Posterior cingulate gyrus (tissue), 11 donors: Measurements from ENCODE around the gene THBD.
"Not testable (repeated sequence)": the region's sequence is repeated elsewhere in the genome, so short reads cannot be mapped to it uniquely, and the experiment has no call there.

Source experiments
- DNase-seq, 10 donors: peaks; one replicate each; pipeline versions ENCODE4 v3.0.0 to v3.0.0-alpha.2; 2020 to 2021; ENCODE audit warnings: mixed read lengths in 3 of 10
- intact Hi-C: fragments of 100-400 bp; cut with DNase I; formaldehyde crosslinking; loops from one replicate; pipeline ENCODE4 v1.15.1; 2023

Gene THBD

GRCh38 chr20:23039885-23040508, 9.5 kb downstream of the THBD start:
- DNase-seq = no peak
- intact Hi-C loops = loop anchor here (5.0 to 10.0 kb wide), 2 partner anchors 85 to 348 kb away; no protein-coding TSS in a partner anchor

- intact Hi-C loops = no loop called here
- no peak for DNase-seq
Measured at GRCh38 chr20:23039136-23039875, 10.2 kb downstream of the THBD start.

- no peak for DNase-seq
- intact Hi-C loops = no loop called here
Measured at GRCh38 chr20:23037017-23037481, 12.4 kb downstream of the THBD start.

- intact Hi-C loops = no loop called here
- DNase-seq = peak in 1 of 10 donors; percentile 54
Measured at GRCh38 chr20:23036371-23036770, 13.1 kb downstream of the THBD start.

- DNase-seq = no peak
- intact Hi-C loops = no loop called here
Measured at GRCh38 chr20:23035731-23036130, 13.7 kb downstream of the THBD start.

GRCh38 chr20:23034721-23035671, 14.5 kb downstream of the THBD start, which contains the start of gene SSTR4:
Gene SSTR4 (plus strand): TSS chr20:23035312. CDS start chr20:23035484, 172 bp downstream.
- intact Hi-C loops = no loop called here
- DNase-seq = peak in 2 of 10 donors; percentile 74 to 86

- intact Hi-C loops = no loop called here
- no peak for DNase-seq
Measured at GRCh38 chr20:23033918-23034317, 15.6 kb downstream of the THBD start.

GRCh38 chr20:23032750-23033078, 16.8 kb downstream of the THBD start:
- no peak for DNase-seq
- intact Hi-C loops = no loop called here

GRCh38 chr20:23032056-23032749, 17.3 kb downstream of the THBD start:
- DNase-seq = no peak
- intact Hi-C loops = no loop called here

- peak in 1 of 10 donors; percentile 70 for DNase-seq
- intact Hi-C loops = no loop called here
Measured at GRCh38 chr20:23031346-23031745, 18.1 kb downstream of the THBD start.

- no peak for DNase-seq
- intact Hi-C loops = no loop called here
Measured at GRCh38 chr20:23029324-23029723, 20.1 kb downstream of the THBD start.

GRCh38 chr20:23028392-23028791, 21.1 kb downstream of the THBD start:
- intact Hi-C loops = no loop called here
- DNase-seq = no peak

- DNase-seq = no peak
- intact Hi-C loops = no loop called here
Measured at GRCh38 chr20:23027721-23028120, 21.8 kb downstream of the THBD start.

- intact Hi-C loops = not testable (repeated sequence)
- DNase-seq = peak in 1 of 10 donors; percentile 81
Measured at GRCh38 chr20:23025503-23025902, 24.0 kb downstream of the THBD start.

GRCh38 chr20:23024701-23025100, 24.8 kb downstream of the THBD start:
- DNase-seq = no peak
- intact Hi-C loops = no loop called here

- intact Hi-C loops = no loop called here
Measured at GRCh38 chr20:23023621-23024177, 25.8 kb downstream of the THBD start.

GRCh38 chr20:23022849-23023248, 26.6 kb downstream of the THBD start:
- DNase-seq = no peak
- intact Hi-C loops = no loop called here

More at GRCh38 chr20:23023621-23024177, 25.8 kb downstream of the THBD start:
- no peak for DNase-seq

- intact Hi-C loops = no loop called here
- no peak for DNase-seq
Measured at GRCh38 chr20:23021951-23022350, 27.5 kb downstream of the THBD start.

- intact Hi-C loops = no loop called here
- no peak for DNase-seq
Measured at GRCh38 chr20:23021541-23021940, 27.9 kb downstream of the THBD start.
